GM12874 (cell line): ENCODE results near the gene IL18BP.

Experiments used
- TF ChIP-seq, protein P1 (sequence below): IDR thresholded peaks from 2 replicates; pipeline ENCODE4 v1.5.1; 2011; ENCODE audit warnings: low read depth, mild to moderate bottlenecking, control low read depth, low read length, moderate library complexity; ENCODE audit not compliant: insufficient read depth

Gene IL18BP

DNA sequence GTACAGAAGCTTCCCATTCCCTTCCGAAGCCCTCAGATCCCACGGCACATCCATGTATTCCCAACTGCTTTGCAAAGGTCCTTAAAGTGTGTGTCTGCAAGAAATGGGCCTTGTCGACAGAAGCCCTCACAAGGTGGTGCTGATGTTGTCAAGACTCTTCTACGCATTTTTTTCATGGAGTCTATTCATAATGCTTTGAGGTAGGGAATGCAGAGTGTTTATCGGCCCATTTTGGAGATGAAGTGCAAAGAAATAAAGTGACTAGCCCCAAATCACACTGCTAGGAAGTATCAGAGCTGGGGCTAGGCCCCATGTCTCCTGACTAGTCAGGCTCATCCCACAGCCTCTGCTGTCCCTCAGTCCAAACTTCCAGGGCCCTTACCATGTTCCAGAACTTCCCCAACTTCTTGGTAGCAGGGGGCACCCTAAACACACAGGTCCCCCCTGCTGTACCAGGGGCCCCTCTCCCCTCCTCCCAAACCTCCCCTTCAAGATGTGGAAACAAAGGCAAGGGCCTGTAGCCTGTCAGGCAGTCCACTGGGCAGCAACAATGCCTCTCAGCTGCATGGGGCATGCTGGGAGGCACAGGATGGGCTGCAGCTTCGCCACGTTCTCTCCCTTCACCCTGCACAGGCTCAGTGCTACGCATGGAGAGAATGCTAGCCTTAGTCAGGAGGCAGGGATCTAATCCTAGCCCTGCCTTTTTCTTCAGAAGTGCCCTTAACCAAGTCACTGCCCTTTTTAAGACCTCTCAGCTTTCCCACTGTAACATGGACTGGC is 7.8 kb downstream of the IL18BP start:
- TF ChIP-seq, protein P1, sequence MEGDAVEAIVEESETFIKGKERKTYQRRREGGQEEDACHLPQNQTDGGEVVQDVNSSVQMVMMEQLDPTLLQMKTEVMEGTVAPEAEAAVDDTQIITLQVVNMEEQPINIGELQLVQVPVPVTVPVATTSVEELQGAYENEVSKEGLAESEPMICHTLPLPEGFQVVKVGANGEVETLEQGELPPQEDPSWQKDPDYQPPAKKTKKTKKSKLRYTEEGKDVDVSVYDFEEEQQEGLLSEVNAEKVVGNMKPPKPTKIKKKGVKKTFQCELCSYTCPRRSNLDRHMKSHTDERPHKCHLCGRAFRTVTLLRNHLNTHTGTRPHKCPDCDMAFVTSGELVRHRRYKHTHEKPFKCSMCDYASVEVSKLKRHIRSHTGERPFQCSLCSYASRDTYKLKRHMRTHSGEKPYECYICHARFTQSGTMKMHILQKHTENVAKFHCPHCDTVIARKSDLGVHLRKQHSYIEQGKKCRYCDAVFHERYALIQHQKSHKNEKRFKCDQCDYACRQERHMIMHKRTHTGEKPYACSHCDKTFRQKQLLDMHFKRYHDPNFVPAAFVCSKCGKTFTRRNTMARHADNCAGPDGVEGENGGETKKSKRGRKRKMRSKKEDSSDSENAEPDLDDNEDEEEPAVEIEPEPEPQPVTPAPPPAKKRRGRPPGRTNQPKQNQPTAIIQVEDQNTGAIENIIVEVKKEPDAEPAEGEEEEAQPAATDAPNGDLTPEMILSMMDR: no peak

DNA sequence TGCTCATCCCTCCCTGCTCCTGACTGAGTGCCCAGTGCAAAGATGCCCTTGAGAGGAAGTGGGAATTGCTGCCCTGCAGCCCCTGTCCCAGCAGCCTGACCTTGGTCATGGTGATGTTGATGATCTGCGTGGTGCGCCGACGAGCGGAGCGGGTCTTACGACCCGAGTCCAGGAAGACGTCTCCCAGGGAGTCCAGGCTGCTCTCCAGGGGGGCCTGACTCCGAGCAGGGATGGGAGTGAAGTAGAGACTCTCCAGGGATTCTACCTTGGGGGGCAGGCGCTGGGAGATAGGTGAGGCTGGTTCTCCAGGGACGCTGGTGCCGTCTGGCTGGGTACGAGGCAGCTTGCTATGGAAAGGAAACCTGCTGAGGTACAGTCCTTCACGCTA is 8.4 kb downstream of the IL18BP start:
- TF ChIP-seq, protein P1: no peak

DNA sequence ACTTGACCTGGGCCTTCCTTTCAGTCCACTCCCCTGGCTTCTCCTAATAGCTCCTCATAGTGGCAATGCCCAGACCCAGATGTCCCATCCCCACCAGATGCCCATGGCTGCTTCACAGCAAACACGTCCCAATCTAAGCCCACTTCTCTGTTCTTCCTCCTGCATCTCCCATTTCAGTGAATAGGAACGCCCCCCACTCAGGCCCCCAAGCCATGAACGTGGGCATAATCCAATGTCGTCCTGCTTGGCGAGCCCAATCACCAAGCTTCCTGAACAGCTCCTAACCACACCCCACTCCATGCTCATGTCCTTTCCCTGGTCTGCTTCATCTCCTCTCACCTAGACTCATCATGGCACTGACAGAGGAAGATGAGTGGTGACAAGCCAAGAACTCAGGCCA is 8.9 kb downstream of the IL18BP start:
- TF ChIP-seq, protein P1: no peak

DNA sequence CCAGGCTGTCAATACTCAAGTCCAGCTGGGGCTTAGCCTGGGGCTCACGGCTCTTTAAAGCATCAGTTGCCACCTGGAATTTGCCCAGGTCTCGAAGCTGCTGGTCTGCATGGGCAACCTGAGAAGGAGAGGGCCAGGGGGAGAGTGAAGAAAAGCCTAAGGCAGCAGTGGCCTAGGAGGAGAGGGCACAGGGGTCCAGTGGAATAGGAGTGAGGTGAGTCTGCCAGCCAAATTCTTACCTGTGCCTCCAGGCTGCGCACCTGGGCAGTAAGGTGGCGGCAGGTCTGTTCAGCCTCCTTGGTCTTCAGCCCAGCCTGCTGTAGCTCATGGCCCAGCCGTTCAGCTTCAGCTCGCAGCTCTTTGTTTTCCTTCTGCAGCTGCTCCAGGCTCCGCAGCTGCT is 10.0 kb downstream of the IL18BP start:
- TF ChIP-seq, protein P1: no peak

DNA sequence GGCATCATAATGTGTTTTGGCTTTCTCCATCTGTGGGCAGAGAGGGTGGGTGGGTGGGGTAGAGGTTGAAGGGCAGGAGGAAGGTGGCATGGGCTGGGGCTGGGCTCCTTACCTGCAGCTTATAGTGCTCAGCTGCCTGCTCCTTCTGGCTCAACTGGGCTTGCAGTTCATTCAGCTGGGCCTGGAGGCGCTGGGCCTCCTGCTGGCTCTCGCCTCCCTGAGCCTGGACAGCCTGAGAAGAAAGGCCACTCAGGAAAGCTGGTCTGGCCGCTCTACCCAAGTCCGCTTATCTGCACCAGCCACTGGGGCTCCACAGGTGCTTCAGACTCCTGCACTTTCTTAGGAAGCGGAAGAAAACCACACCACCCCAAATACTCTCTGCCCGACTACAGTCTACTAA is 10.4 kb downstream of the IL18BP start:
- TF ChIP-seq, protein P1: no peak

DNA sequence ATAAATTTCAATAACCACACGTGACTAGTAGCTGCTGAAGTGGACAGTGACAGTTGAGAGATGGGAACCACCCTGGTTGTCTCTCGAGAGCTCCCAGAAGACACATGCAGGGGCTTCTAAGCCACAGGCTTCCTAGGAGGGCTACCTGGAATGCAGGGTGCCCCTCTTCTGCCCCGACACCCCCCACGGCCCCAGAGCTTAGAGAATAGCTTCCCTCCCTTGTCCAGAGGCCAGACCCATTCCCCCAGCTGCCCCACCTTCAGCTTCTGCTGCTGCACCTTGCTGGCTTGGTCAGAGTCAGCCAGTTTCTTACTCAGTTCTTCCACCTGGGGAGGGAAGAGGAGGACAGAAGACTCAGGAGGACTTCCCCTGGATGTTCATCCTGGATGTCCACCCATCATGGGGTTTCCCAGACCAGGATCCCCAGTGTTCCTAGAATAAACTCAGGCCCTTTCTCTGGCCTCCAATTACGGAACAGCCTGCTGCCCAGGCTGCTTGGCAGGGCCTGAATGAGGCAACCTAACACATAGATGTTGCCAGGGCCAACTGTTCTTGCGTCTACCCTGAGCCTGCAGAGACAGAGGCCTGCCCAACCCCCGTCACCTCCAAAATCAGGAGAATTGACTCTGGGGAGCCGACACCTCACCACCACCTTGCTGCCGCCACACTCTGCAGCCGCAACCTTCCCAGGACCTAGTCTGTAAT is 12.0 kb downstream of the IL18BP start:
- TF ChIP-seq, protein P1: no peak

DNA sequence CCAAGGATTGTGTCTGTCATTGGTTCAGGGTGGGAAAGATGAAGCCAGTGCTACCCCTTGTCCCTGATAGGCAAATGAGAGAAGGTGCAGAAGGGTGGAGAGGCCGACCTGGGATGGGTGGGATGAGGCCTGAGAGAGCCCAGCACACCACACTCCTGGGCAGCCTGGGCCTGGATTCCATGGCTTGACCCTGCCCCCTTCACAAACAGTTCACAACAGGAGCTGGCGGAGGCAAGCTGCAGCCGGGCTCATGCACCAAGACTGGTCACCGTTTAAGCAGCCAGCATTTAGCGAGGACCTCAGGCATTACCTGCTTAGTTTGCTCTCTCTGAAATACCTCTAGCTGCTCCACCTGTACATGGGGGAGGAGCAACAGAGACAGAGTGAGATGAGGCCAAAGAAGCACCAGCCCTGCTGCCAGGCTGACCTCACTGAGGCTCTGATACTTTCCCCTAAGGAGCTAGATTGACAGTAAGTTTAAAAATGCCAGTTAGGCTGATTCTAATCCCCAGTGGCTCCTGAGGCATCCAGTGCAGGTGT is 13.5 kb downstream of the IL18BP start:
- TF ChIP-seq, protein P1: no peak
